Measurements from ENCODE around the gene IQCH. TPM values are rescaled to one million over a fixed set of nuclear protein-coding genes. Genes with fewer than 3 reads are reported as not detected.

The IQCH gene
- total and polyA plus RNA-seq, 8 donors: 0.49 to 1.6 (median 1.2) TPM

DNA sequence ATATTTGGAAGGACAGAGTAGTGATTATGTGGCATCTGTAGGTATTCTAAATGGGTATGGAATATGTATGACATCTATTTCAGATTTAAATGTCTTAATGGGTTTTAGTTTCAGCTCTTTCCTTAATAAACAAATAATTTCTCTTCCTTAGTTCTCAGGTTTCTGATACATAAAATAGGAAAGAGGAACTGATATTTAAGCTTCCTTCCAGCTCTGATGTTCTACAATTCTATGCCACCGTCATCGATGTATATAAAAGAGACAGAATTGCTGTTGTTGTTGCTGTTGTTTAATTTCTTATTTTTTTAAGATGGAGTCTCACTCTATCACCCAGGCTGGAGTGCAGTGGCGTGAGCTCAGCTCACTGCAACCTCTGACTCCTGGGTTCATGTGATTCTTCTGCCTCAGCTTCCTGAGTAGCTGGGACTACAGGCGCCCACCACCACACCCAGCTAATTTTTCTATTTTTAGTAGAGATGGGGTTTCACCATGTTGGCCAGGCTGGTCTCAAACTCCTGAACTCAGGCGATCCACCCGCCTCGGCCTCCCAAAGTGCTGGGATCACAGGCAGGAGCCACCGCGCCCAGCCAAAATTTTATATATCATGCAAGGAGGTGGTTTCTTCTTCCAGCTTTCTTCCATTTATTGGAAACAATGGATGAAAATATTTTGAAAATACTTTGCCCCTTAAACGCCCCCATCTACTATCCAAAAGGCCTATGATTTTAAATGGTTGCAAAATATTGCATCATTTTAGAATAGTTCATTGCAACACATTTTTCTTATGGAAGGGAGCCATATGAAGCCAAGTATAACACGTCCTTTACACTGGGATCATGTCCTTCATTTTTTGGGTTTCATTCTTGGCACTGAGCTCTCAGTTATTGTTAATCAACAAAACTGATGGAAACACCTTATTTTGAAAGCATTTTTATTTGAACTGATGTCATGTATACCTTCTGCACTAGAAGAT is 252.5 kb downstream of the IQCH start:
- H3K9me3 ChIP-seq: no peaks in the 10 kb centered on the region
- TF ChIP-seq, protein P1, sequence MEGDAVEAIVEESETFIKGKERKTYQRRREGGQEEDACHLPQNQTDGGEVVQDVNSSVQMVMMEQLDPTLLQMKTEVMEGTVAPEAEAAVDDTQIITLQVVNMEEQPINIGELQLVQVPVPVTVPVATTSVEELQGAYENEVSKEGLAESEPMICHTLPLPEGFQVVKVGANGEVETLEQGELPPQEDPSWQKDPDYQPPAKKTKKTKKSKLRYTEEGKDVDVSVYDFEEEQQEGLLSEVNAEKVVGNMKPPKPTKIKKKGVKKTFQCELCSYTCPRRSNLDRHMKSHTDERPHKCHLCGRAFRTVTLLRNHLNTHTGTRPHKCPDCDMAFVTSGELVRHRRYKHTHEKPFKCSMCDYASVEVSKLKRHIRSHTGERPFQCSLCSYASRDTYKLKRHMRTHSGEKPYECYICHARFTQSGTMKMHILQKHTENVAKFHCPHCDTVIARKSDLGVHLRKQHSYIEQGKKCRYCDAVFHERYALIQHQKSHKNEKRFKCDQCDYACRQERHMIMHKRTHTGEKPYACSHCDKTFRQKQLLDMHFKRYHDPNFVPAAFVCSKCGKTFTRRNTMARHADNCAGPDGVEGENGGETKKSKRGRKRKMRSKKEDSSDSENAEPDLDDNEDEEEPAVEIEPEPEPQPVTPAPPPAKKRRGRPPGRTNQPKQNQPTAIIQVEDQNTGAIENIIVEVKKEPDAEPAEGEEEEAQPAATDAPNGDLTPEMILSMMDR (IDR thresholded peaks at IDR 0.05): no peak
- no peaks in the 10 kb centered on the region for H3K27me3 ChIP-seq
- H3K4me3 ChIP-seq: no peak overlapping the region
- no peak for FAIRE-seq
- no peaks in the 10 kb centered on the region for H3K36me3 ChIP-seq
- H3K4me1 ChIP-seq: no peaks in the 10 kb centered on the region
- intact Hi-C loops (cut with DNase I): no loop called here
- DNase-seq: no peak
- 90 to 94% methylated on average over 11 of the region's 11 CpGs for WGBS, 2 donors
- no peak for ATAC-seq
- H3K27ac ChIP-seq: no peak overlapping the region

DNA sequence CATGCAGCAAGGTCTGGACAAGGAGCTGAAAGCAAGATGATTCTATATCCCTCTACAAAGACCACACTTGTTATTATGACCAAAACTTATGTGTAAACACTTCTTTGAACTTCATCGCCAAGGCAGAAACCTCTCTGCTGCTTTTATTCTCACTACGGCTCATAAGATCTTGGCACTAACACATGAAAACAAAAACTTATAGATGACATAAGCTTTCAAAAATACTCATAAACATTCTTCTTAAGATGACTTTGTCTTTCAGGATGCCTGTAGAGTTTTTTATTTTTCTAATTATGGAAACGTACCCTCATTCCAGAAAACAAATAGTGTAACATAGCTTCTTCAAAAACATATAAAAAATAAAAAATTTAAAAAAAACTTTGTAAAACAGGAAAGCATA is 253.8 kb downstream of the IQCH start:
- no peak for FAIRE-seq
- intact Hi-C loops (cut with DNase I): no loop called here

DNA sequence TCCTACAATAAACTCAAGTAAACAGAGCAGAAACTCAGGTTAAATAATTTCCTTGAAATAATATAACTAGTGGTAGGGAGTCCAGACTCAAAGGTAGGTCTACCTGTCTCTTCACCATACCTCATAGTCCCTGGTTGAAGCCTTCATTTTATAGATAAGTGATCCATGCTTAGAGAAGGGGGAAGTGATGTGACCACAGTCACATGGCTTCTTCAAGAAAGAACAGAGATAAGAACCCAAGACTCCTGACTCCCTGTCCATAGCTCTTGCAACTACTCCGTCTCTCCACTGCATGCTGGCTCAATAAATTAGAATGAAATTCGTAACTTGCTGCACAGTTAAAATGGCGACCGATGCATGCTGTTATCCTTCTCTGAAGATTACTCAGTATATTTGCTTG is 255.3 kb downstream of the IQCH start:
- DNase-seq: no peak
- Histone ChIP-seq H3K9me3 (no peaks in the 10 kb centered on the region), H3K27ac (no peak overlapping the region), H3K36me3 (peaks cover 0 to 4% (median 0%) of the 10 kb centered on the region in 3 donors), H3K27me3 (no peaks in the 10 kb centered on the region), H3K4me1 (no peaks in the 10 kb centered on the region), H3K4me3 (no peak overlapping the region)
- no peak for ATAC-seq
- FAIRE-seq: no peak
- WGBS, 2 donors: 92 to 93% methylated on average over 4 of the region's 4 CpGs
- intact Hi-C loops (cut with DNase I): no loop called here
- TF ChIP-seq, protein P1 (IDR thresholded peaks at IDR 0.05): no peak

More for the DNA sequence above, 253.8 kb downstream of the IQCH start:
- TF ChIP-seq, protein P1 (IDR thresholded peaks at IDR 0.05): no peak
- 94 to 97% methylated on average over 3 of the region's 3 CpGs for WGBS, 2 donors
- H3K36me3 ChIP-seq: no peaks in the 10 kb centered on the region
- no peaks in the 10 kb centered on the region for H3K4me1 ChIP-seq
- no peaks in the 10 kb centered on the region for H3K9me3 ChIP-seq
- H3K4me3 ChIP-seq: no peak overlapping the region
- H3K27me3 ChIP-seq: no peaks in the 10 kb centered on the region
- no peak overlapping the region for H3K27ac ChIP-seq
- ATAC-seq (no peak), DNase-seq (no peak)

DNA sequence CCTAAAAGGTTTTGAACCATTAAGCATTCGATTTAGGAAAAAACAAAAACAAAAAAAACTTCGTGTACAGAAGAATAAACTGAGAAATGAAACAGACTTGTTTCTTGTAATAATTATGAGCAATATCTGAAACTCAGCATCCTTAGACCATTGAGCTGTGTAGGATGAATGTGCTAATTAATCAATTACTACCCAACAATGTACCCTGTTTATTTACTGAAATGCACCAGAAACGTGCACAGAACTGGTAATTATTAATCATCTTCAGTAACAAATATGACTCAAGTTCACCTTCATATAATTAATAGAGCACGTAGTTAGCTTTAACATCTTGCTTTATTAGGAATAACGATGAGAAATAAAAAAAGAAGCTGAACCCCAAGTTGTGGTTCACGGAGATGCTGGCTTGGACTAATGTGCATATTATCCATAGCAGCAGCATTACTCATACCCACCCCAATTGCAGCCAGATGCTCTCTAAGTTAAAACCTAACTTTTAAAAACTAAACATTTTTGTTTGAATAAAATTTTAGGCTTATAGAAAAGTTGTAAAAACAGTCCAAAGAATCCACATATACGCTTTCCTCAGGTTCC is 256.1 kb downstream of the IQCH start:
- intact Hi-C loops (cut with DNase I): no loop called here
- ATAC-seq (no peak), DNase-seq (no peak), FAIRE-seq (no peak)
- no peaks in the 10 kb centered on the region for H3K4me1 ChIP-seq
- no peaks in the 10 kb centered on the region for H3K9me3 ChIP-seq
- 70 to 78% methylated on average over 7 of the region's 7 CpGs for WGBS, 2 donors
- no peaks in the 10 kb centered on the region for H3K27me3 ChIP-seq
- no peak overlapping the region for H3K4me3 ChIP-seq
- TF ChIP-seq, protein P1 (IDR thresholded peaks at IDR 0.05): no peak
- no peak overlapping the region for H3K27ac ChIP-seq
- H3K36me3 ChIP-seq: peaks cover 0 to 4% (median 0%) of the 10 kb centered on the region in 3 donors

Measured in pancreas (tissue), 10 donors.